HFFc6 (cell line): ENCODE data around the gene BCL7B. TPM values are rescaled to one million over a fixed set of nuclear protein-coding genes. Genes with fewer than 3 reads are reported as not detected.

Experiments used
- DNase-seq: peaks from one replicate; pipeline ENCODE4 v3.0.0-alpha.2; 2018
- H3K27ac Mint-ChIP-seq: 2 replicates; pipeline ENCODE4 v1.8.0; 2020; ENCODE audit warnings: mild to moderate bottlenecking, mixed read lengths
- H3K27me3 Mint-ChIP-seq: 2 replicates; pipeline ENCODE4 v1.8.0; 2021; ENCODE audit warnings: mild to moderate bottlenecking, moderate library complexity, mixed read lengths; ENCODE audit not compliant: insufficient read depth
- H3K36me3 Mint-ChIP-seq: 2 replicates; pipeline ENCODE4 v1.8.0; 2021; ENCODE audit warnings: low read depth, mixed read lengths
- H3K4me1 Mint-ChIP-seq: 2 replicates; pipeline ENCODE4 v1.8.0; 2020; ENCODE audit warnings: low read depth, mixed read lengths
- H3K4me3 Mint-ChIP-seq: 2 replicates; pipeline ENCODE4 v1.8.0; 2020; ENCODE audit warnings: mild to moderate bottlenecking, moderate library complexity, mixed read lengths
- H3K9me3 Mint-ChIP-seq: 2 replicates; pipeline ENCODE4 v1.8.0; 2020; ENCODE audit warnings: mild to moderate bottlenecking, mixed read lengths
- long read RNA-seq: library from polyadenylated mRNA; unstranded; transcript quantifications from one replicate; pipeline ENCODE4 v2.0.0, GENCODE V29; 2019
- total RNA-seq, 6 experiments: library from RNA; stranded (reverse); fragmentation: NEBNext Ultra II Directional; extraction: Animal tissue kit (Norgen Biotek cat#: 25700); gene quantifications; 2 replicates in 1 of 6; 3 replicates in 5 of 6; pipeline ENCODE4 v1.2.3, GENCODE V29; 2021
- TF ChIP-seq, protein P1 (sequence below): fragments of 200-600 bp; sonication (generic); IDR thresholded peaks from 2 replicates; pipeline ENCODE4 v1.5.0; 2021; ENCODE audit warnings: antibody characterized with exemption, mild to moderate bottlenecking

BCL7B gene
- total RNA-seq, result 10 to 100 TPM; 46.7 to 58.1 (median 50.0) TPM
- long read RNA-seq, transcript BCL7B-206 (7 exons, 985 nt), result minor isoform, 9 of 71 reads
- long read RNA-seq, transcript BCL7B-201 (6 exons, 1,975 nt), result major isoform, 43 of 71 reads
- long read RNA-seq, partial matches to known transcripts, result 1 of 71 reads
- long read RNA-seq, other reads (novel, unspliced or antisense), result 8 of 71 reads

DNA sequence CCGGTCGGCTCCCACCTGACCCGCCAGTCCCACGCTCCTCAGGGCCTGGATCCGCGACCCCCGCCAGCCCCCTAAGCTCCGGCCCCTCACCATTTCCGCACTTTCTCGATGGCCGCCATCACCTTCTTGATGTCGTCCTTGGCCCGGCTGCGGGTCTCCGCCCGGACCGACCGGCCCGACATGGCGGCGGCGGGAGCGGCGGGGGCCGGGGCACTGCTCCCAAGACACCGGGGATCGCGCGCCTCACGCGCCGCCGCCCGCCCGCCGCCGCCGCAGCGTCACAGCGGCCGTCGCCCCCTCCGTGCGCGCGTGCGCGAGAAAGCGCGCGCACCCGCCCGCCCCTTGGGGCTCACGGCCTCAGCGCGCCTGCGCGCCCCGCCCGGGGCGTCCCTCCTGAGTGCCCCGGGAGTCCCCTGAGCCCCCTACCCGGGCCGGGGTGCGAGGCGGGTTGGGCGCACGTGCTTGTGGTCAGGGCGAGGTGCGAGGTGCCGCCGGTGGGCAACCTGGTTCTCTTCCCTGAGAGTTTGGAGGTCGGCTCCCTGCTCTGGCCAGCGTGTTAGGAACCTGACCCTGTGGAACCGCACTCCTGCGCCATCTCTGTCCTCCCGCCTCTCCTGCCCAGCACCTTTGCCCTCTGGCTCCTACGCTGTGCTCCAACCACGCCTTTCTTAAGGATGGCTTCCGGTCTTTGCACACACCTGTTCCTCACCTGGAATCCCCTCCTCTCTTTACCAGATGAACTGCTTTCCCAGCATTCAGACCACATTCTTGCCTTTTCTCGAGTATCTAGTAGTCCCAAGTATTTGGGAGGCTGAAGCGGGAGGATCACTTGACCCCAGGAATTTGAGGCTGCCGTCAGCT lies at the start of gene BCL7B:
TSS of gene BCL7B (minus strand) at position 294 of the 861 bp plus-strand sequence. CDS start at position 182, 112 bp downstream.
- Mint-ChIP-seq H3K4me3 (peak within 1 kb of the TSS; percentile 96), H3K9me3 (no peaks in the 10 kb centered on the region), H3K27me3 (peaks cover 3% of the 10 kb centered on the region), H3K4me1 (peaks cover 40% of the 10 kb centered on the region), H3K36me3 (peaks cover 14% of the 10 kb centered on the region), H3K27ac (peak within 1 kb of the TSS; percentile 98)
- TF ChIP-seq, protein P1, sequence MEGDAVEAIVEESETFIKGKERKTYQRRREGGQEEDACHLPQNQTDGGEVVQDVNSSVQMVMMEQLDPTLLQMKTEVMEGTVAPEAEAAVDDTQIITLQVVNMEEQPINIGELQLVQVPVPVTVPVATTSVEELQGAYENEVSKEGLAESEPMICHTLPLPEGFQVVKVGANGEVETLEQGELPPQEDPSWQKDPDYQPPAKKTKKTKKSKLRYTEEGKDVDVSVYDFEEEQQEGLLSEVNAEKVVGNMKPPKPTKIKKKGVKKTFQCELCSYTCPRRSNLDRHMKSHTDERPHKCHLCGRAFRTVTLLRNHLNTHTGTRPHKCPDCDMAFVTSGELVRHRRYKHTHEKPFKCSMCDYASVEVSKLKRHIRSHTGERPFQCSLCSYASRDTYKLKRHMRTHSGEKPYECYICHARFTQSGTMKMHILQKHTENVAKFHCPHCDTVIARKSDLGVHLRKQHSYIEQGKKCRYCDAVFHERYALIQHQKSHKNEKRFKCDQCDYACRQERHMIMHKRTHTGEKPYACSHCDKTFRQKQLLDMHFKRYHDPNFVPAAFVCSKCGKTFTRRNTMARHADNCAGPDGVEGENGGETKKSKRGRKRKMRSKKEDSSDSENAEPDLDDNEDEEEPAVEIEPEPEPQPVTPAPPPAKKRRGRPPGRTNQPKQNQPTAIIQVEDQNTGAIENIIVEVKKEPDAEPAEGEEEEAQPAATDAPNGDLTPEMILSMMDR, result no peak
- peak; percentile 19 for DNase-seq

DNA sequence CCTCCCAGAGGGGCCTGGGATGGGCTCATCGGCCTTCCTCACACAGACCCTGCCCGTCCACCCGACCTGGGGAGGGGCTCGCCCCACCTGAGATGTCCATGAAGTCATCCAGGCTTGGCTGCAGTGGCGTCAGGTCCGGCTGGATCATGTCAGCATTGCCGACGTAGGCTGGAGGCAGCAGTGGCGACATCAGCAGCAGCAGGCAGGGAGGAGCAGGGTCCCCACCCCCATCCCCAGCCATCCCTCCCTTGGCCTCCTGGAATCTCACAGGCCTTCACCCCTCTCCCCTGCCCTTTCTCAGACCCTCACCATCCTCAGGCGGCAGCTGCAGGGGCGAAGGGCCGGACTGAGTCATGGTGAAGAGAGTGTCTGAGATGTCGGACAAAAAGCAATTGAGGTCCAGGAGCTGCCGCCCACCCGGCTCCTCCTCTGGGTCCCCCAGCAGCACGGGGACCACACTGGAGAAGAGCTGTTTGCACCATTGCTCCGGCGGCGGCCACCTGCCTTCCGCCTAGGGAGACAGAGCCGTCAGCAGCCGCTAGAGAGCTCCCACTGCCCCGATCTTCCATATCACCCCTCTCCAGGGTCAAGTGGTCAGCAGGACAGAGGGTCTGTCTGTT lies 48.2 kb upstream of the BCL7B start:
- H3K4me3 Mint-ChIP-seq, result no peak overlapping the region
- peaks cover 10% of the 10 kb centered on the region for H3K4me1 Mint-ChIP-seq
- peaks cover under 1% of the 10 kb centered on the region for H3K27me3 Mint-ChIP-seq
- H3K27ac Mint-ChIP-seq, result no peak overlapping the region
- no peaks in the 10 kb centered on the region for H3K36me3 Mint-ChIP-seq
- no peaks in the 10 kb centered on the region for H3K9me3 Mint-ChIP-seq
- TF ChIP-seq, protein P1, result no peak
- no peak for DNase-seq

DNA sequence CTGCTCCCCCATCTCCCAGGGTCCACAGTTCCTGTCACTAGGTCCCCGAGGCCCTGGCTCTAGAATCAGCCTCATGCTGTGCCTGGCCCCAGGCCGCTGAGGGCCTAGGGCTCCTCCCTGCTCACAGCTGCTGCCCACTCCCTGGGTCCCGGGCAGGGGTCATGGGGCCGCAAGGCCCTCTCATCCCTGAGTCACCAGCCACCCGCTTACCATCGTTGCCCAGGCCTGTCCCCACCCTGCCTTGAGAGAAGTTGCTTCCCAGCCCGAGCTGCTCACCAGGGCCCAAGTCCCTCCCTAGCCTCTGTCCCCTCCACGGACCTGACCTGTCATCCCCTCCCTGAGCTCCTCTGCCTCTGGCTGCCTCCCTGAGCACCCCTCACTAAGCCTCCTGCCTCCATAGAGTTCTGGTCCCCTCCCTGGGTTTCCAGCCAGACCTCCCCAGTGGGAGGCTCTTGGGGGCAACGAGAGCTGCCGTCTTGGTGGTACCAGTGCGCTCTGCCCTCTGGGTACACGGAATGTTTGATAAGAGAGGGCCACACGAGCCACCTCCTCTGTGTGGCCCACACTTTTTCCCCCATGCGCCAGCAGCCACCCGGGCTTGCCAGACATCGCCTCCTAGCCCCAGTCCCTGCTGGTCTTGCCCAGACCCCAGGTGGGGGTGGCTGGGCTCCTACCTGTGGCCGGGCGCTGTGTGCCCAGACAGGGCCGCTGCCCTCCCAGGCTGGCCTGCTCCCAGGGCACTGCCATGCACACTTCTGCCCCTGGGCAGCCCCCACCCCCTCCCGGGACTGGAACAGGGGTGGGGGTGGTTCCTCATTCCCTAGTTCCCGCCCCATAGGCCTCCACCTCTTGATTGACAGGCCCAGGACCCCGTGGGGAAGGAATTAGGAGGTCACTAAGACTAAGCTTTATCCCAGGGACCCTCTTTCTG lies 45.5 kb upstream of the BCL7B start:
- DNase-seq, result no peak
- Mint-ChIP-seq H3K36me3 (no peaks in the 10 kb centered on the region), H3K27me3 (no peaks in the 10 kb centered on the region; the same call in none of the 2 replicates), H3K4me3 (no peak overlapping the region; the same call in 1 of the 2 replicates), H3K9me3 (no peaks in the 10 kb centered on the region), H3K4me1 (0 out of 2 replicates have a peak, but pooled peaks cover 4% of the 10 kb centered on the region), H3K27ac (no peak overlapping the region)
- TF ChIP-seq, protein P1, result no peak

DNA sequence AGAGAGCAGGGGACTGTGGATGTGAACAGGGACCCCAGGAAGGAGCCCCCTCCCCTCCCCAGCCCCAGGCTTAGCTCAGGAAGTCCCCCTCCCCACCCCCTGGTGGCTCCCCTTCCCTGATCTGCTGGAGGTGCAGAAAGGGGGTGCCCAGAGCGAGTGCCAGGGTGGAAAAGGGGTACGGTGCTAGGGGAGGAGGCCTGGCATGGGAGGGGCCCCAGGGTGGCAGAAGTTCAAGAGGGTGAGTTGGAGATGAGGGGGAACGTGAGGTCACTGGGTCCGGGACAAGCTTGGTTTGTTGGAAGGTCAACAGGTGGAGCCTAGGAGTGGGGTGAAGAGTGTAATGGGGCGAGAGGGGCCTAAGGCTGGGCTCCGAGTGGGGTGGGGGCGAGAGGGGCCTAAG lies 42.4 kb upstream of the BCL7B start:
- H3K9me3 Mint-ChIP-seq, result no peaks in the 10 kb centered on the region
- no peak overlapping the region for H3K27ac Mint-ChIP-seq
- TF ChIP-seq, protein P1, result no peak
- H3K4me1 Mint-ChIP-seq, result 0 out of 2 replicates have a peak, but pooled peaks cover 4% of the 10 kb centered on the region
- peaks cover 12% of the 10 kb centered on the region for H3K27me3 Mint-ChIP-seq
- H3K36me3 Mint-ChIP-seq, result no peaks in the 10 kb centered on the region
- no peak overlapping the region for H3K4me3 Mint-ChIP-seq
- DNase-seq, result no peak
